Measurements from ENCODE around the gene POU2F2.
"Not testable (repeated sequence)": the region's sequence is repeated elsewhere in the genome, so short reads cannot be mapped to it uniquely, and the experiment has no call there.

Gene POU2F2

GRCh38 chr19:42124386-42124901 lies 7.8 kb downstream of the POU2F2 start:
- DNase-seq: no peak

- DNase-seq: no peak
These were observed 8.5 kb downstream of the POU2F2 start for GRCh38 chr19:42123765-42124164.

DNA sequence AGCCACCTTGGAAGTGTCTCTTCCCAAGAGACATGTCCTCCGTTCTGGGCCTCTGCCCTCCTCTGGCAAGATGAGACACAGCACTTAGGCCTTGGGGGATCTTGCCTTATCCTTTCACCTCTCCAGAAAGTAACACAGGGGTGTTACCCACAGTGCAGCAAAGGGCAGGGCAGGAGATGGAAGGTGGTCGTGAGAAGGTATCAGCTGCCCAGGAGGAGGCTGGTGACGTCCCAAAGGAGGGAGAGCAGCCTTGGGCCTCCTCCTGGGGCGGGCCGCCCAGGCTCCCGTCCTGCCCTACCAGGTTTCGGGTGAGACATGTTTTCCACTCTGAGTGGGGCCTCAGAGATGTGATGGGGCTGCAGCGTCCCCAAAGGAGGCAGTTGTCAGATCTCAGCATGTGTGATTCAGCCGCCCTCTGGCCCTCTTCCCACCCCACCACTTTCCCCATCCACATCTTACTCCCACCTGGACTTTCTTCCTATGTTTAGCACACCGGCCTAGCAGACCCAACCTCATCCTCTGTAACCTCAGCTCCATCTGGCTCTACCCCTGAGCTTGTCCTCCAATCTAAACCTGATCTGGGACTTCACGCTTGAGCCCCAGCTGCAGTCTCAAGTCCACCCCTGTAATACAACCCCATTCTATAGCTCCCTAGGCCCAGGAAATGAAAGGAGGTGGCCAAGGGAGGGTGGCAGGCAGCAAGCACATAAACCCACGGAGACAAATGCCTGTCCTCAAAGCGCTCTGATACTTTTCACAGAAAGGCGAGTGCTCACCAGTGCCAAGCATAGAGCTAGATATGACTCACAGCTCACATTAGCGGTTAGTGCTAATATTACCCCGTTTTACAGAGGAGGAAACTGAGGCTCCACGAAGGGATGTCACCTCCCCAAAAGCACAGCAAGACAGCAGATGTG lies 9.3 kb downstream of the POU2F2 start:
- DNase-seq: no peak

GRCh38 chr19:42121656-42122069 lies 10.6 kb downstream of the POU2F2 start:
- no peak for DNase-seq

DNA sequence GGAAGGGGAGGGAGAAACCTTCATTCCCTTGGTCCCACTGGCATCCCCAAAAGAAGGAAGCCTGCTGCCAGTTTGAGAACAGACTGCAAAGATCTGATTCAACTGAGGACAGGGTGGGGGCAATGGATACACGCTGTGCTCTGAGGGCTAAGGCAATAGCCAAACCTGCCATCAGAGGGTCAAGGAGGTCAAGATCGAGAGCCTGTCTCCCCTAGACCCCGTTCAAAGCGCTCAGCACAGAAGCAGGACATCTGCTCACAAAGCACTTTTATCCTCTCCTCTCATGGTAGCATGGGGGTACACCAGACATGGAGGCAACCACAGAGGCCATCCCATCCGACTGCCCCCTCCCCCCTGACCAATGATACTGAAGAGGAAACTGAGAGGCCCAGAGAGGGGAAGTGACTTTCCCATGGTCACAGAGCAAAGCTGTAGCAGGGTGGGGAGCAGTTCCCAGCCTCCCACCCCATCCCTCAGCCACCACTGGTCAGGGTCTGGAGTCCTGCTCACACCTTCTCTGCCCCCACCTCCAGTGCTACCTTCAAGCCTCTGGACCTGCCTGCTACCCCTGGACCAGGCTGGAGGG lies 11.1 kb downstream of the POU2F2 start:
- no peak for DNase-seq

DNA sequence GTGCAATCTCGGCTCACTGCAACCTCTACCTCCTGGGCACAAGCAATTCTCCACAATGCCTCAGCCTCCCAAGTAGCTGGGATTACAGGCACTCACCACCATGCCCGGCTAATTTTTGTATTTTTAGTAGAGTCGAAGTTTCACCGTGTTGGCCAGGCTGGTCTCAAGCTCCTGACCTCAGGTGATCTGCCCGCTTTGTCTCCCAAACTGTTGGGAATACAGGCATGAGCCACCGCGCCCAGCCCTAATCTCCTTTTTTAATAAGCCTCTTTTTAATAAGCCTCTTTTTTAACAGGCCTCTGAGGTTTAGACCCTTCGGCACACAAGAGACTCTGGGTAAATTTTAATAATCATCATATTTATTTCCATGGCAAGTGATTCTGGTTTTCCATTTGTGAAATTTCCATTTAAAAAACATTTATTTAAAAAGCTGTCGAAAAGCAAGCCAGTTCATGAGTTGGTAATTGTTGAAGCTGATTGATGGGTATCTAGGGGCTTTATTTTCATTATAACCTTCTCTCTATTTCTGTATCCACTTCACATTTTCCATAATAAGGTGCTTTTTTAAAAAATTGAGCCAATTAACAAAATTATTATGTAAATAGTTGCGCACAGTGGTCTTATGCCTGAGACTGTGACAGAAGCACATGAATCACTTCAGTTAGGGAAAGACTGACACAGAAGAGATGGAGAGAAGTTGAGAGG lies 11.8 kb downstream of the POU2F2 start:
- no peak for DNase-seq

- DNase-seq: no peak
These were observed 15.2 kb downstream of the POU2F2 start for GRCh38 chr19:42117076-42117475.

DNA sequence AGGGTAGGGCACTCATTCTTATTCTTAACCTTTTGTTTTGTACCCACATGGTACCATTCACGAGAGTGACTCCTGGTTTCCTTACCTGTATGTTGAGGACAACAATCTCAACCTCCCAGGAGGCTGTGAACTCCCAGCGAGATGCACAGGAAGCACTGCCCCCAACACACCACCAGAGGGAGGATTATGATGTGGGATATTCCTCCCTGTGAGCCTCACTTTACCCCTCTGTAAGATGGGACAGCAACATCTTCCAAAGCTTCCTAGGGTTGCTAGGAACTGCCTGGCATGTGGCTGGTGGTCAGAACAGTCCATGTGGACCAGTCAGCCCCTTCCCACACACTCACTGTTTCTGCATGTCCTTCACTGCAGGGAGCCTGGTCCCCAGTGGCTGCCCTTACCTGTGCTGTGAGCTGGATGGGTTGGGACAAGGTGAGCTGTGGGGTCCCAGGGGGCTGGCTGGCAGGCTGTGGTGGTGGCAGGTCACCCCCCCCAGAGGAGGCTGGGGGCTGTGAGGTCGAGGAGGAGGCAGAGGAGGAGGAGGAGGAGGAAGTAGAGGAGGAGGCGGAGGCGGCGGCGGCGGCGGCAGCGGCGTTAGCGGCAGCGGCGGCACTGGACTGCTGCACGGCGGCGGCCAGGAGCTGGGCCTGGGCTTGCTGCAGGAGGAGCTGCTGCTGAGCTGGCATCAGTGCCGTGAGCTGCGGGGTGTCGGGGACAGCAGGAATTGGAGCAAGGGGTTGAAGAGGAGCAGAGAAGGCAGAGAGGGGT lies 15.8 kb downstream of the POU2F2 start:
- DNase-seq: no peak

DNA sequence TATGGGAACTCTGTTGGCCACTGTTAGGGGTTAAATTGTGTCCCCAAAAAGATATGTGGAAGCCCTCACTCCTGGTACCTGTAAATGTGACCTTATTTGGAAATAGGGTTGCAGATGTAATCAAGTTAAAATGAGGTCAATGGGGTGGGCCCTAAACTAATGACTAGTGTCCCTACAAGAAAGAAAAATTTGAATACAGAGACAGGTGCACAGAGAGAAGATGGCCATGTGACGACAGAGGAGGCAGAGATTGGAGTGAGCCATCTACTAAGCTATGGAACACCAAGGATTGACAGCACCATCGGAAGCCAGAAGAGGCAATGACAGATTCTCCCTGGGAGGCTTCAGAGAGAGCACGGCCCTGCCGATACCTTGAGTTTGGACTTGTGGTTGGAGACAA lies 16.5 kb downstream of the POU2F2 start:
- DNase-seq: no peak

- no peak for DNase-seq
These were observed 17.0 kb downstream of the POU2F2 start for GRCh38 chr19:42115219-42115618.

GRCh38 chr19:42114412-42114811 lies 17.8 kb downstream of the POU2F2 start:
- DNase-seq: peak; percentile 37

GRCh38 chr19:42113641-42114348 lies 18.5 kb downstream of the POU2F2 start:
- DNase-seq: no peak

DNA sequence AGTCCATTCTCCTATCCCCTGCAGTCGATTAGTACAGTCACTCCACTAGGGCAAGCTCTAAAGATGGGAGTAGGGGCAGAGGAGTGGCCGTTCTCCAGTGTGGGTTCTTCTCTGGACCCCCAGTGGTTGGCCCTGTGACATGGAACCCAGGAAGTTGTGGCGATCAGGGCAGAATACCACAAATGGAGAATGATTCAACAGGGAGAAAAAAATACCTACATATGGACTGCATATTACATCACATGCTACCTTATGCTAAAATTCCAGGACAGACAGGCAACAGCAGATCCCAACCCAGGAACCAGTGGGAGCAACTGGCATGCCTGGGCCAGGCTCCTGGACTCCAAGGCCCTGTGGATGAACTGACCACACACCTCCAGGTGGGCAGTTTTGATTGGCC lies 20.4 kb downstream of the POU2F2 start:
- no peak for DNase-seq

GRCh38 chr19:42111384-42111783 lies 20.9 kb downstream of the POU2F2 start:
- no peak for DNase-seq

DNA sequence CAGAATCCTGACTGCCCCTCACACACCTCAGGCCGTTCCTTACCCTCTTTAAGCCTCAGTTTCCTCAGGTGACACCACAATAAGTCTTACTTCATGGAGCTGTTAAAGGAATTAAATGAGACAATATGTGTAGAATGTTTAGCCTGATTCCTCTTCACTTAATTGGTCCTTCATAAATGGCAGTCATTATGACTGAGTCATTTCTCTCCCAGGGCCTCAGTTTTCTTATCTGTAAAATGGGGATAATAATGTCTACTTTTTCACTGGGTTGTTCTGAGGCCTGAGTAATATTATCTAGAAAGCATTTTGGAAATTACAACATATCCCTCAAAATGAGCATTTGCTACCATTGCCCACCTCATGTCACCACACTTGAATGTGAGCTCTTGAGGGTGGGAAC lies 21.6 kb downstream of the POU2F2 start:
- DNase-seq: no peak

DNA sequence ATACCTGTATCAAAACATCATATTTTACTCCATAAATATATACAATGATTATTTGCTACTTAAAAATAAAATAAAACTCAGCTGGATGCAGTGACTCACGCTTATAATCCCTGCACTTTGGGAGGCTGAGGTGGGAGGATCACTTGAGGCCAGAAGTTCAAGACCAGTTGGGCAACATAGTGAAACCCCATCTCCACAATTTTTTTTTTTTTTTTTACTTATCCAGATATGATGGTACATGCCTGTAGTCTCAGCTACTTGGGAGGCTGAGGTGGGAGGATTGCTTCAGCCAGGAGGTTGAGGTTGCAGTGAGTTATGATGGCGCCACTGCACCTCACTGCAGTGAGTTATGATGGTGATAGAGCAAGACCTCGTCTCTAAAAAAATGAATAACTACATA lies 22.4 kb downstream of the POU2F2 start:
- DNase-seq: no peak

DNA sequence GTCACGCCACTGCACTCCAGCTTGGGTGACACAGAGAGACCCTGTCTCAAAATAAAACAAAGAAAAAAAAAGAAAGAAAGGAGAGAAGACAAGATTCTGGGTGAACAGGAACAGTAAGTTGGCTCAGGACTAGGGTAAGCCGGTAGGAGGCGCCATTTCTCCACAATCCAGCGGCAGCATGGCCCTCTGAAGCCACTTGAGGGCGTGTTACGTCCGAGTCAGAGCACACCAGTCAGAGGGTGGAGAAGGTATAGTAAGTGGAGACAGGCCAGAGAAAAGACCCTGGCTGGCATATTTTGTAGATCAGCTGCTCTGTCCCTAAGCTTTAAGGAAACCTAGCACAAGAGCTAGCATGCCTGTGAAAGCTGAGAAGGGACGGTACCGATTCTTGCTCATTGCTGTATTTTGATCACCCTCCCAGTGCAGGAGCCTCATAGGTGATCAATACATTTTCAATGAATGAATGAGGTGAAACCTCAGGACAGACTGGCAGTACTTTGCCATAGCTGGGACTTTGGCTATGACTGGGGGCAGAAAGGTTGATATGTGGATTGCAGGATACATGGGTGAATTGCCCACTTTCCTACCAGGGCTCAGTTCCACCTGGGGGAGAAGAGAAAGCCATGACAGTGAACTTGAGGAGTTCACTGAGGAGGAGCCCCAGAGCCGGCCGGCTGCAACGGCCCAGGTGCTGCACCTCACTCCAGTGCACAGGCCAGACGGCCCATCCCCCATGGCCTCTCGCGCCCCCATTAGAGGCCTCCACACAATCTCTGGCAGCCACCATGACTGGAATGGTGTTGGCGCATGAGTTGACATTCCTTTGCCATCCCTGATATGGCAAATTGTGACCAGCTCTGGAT lies 23.5 kb downstream of the POU2F2 start:
- peak; percentile 81 for DNase-seq

GRCh38 chr19:42105368-42105767 lies 26.9 kb downstream of the POU2F2 start:
- no peak for DNase-seq

DNA sequence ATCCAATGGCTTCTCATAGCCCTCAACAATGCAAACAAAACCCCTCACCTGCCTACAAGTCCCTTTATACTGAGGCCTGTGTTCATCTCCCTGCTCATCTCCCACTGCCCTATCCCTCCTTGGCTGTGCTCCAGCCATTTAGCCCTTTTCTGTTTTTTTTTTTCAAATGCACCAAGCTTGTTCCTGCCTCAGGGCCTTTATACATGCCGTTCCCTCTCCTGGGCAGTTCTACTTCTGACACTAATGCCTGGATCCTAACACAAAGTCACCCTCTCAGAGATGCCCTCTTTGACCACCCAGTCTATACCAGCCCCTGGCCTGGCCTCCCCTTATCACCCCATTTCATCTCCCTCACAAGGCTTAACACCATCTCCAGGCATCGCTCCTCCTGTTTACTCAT lies 29.4 kb downstream of the POU2F2 start:
- no peak for DNase-seq

DNA sequence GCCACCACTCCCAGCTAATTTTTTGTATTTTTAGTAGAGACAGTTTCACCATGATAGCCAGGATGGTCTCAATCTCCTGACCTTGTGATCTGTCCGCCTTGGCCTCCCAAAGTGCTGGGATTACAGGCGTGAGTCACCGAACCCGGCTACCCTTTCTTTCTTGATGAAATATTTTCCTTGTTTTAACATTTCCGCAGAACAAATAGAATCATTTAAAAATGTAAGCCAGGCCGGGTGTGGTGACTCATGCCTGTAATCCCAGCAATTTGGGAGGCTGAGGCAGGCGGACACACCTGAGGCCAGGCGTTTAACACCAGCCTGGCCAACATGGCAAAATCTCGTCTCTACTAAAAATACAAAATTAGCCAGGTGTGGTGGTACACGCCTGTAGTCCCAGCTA lies 32.0 kb downstream of the POU2F2 start:
- not testable (repeated sequence) for DNase-seq

- no peak for DNase-seq
These were observed 32.8 kb downstream of the POU2F2 start for GRCh38 chr19:42099336-42099925.
